ENCODE results near the gene RNF17.

RNF17 gene

DNA sequence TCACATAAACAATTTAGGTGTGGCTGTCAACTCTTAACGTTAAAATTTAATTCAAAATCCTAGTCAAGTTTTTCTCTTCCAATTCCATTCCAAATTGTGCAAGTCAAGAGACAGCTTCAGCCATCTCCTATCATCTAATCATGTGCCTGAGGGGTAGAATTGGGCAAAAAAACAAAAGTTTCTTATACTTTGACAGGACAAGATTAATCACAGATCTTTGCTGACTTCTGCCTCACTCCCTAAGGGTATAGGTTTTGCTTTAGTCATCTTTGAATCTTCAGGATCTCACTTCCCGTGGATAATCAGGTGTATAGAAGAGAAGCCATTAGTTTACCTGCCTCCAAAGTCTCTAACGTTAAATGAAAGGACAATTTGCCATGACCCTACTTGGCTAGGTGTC lies 24.6 kb downstream of the RNF17 start (continued):
- TF ChIP-seq, protein P1, sequence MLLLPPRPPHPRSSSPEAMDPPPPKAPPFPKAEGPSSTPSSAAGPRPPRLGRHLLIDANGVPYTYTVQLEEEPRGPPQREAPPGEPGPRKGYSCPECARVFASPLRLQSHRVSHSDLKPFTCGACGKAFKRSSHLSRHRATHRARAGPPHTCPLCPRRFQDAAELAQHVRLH (tag by site-specific recombination; IDR thresholded peaks at IDR 0.05) = no peak
- TF ChIP-seq ZNF394 (tag by site-specific recombination; IDR thresholded peaks at IDR 0.05; ENCODE audit: borderline replicate concordance) (no peak), ZNF248 (tag by site-specific recombination; IDR thresholded peaks at IDR 0.05) (no peak)

DNA sequence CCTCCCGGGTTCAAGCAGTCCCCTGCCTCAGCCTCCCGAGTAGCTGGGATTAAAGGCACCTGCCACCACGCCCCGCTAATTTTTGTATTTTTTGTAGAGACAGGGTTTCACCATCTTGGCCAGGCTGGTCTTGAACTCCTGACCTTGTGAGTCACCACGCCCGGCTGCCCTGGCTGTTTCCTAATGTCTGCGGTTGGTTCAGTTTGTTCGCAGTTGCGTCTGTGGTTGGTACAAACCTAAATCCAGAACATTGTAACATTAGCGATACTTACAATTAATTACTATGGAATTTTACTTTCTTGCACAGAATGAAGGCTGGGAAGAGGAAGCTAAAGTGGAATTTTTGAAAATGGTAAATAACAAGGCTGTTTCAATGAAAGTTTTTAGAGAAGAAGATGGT lies 38.1 kb downstream of the RNF17 start:
- ChIA-PET CTCF (no interaction called here), POLR2A (no interaction called here)
- TF ChIP-seq ZNF830 (tag by site-specific recombination; IDR thresholded peaks at IDR 0.05; ENCODE audit: low read depth) (no peak), WT1 (tag by site-specific recombination; IDR thresholded peaks at IDR 0.05) (no peak), ZNF48 (tag by site-specific recombination; IDR thresholded peaks at IDR 0.05) (no peak), ZNF133 (tag by site-specific recombination; IDR thresholded peaks at IDR 0.05) (no peak), EGR2 (tag by site-specific recombination; IDR thresholded peaks at IDR 0.05; ENCODE audit: low read depth) (no peak), ZFP69B (tag by site-specific recombination; IDR thresholded peaks at IDR 0.05) (no peak), KLF9 (tag by site-specific recombination; IDR thresholded peaks at IDR 0.05; ENCODE audit: low read depth) (no peak), HOXA7 (CRISPR knock-in tag; IDR thresholded peaks at IDR 0.05; ENCODE audit: borderline replicate concordance) (no peak), ZBTB20 (tag by site-specific recombination; IDR thresholded peaks at IDR 0.05) (no peak), ZNF473 (tag by site-specific recombination; IDR thresholded peaks at IDR 0.05) (no peak), SALL2 (tag by site-specific recombination; IDR thresholded peaks at IDR 0.05; ENCODE audit: borderline replicate concordance) (no peak), TCF7L2 (IDR thresholded peaks at IDR 0.05; ENCODE audit: borderline replicate concordance, low read depth, low read length) (no peak), ZNF175 (tag by site-specific recombination; IDR thresholded peaks at IDR 0.05) (no peak), TRIM28 (IDR thresholded peaks at IDR 0.05; ENCODE audit: borderline replicate concordance, low read length) (no peak)
- TF ChIP-seq, protein P2, sequence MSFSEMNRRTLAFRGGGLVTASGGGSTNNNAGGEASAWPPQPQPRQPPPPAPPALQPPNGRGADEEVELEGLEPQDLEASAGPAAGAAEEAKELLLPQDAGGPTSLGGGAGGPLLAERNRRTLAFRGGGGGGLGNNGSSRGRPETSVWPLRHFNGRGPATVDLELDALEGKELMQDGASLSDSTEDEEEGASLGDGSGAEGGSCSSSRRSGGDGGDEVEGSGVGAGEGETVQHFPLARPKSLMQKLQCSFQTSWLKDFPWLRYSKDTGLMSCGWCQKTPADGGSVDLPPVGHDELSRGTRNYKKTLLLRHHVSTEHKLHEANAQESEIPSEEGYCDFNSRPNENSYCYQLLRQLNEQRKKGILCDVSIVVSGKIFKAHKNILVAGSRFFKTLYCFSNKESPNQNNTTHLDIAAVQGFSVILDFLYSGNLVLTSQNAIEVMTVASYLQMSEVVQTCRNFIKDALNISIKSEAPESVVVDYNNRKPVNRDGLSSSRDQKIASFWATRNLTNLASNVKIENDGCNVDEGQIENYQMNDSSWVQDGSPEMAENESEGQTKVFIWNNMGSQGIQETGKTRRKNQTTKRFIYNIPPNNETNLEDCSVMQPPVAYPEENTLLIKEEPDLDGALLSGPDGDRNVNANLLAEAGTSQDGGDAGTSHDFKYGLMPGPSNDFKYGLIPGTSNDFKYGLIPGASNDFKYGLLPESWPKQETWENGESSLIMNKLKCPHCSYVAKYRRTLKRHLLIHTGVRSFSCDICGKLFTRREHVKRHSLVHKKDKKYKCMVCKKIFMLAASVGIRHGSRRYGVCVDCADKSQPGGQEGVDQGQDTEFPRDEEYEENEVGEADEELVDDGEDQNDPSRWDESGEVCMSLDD (tag by site-specific recombination; IDR thresholded peaks at IDR 0.05) = no peak
- TF ChIP-seq, protein P3, sequence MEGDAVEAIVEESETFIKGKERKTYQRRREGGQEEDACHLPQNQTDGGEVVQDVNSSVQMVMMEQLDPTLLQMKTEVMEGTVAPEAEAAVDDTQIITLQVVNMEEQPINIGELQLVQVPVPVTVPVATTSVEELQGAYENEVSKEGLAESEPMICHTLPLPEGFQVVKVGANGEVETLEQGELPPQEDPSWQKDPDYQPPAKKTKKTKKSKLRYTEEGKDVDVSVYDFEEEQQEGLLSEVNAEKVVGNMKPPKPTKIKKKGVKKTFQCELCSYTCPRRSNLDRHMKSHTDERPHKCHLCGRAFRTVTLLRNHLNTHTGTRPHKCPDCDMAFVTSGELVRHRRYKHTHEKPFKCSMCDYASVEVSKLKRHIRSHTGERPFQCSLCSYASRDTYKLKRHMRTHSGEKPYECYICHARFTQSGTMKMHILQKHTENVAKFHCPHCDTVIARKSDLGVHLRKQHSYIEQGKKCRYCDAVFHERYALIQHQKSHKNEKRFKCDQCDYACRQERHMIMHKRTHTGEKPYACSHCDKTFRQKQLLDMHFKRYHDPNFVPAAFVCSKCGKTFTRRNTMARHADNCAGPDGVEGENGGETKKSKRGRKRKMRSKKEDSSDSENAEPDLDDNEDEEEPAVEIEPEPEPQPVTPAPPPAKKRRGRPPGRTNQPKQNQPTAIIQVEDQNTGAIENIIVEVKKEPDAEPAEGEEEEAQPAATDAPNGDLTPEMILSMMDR (tag by site-specific recombination; IDR thresholded peaks at IDR 0.05) = no peak
- TF ChIP-seq, protein P4, sequence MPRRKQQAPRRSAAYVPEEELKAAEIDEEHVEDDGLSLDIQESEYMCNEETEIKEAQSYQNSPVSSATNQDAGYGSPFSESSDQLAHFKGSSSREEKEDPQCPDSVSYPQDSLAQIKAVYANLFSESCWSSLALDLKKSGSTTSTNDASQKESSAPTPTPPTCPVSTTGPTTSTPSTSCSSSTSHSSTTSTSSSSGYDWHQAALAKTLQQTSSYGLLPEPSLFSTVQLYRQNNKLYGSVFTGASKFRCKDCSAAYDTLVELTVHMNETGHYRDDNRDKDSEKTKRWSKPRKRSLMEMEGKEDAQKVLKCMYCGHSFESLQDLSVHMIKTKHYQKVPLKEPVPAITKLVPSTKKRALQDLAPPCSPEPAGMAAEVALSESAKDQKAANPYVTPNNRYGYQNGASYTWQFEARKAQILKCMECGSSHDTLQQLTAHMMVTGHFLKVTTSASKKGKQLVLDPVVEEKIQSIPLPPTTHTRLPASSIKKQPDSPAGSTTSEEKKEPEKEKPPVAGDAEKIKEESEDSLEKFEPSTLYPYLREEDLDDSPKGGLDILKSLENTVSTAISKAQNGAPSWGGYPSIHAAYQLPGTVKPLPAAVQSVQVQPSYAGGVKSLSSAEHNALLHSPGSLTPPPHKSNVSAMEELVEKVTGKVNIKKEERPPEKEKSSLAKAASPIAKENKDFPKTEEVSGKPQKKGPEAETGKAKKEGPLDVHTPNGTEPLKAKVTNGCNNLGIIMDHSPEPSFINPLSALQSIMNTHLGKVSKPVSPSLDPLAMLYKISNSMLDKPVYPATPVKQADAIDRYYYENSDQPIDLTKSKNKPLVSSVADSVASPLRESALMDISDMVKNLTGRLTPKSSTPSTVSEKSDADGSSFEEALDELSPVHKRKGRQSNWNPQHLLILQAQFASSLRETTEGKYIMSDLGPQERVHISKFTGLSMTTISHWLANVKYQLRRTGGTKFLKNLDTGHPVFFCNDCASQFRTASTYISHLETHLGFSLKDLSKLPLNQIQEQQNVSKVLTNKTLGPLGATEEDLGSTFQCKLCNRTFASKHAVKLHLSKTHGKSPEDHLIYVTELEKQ (tag by site-specific recombination; IDR thresholded peaks at IDR 0.05; ENCODE audit: borderline replicate concordance) = no peak
- Histone ChIP-seq H3K4me3 (ENCODE audit: low read depth, low read length) (no peak overlapping the region), H3K4me1 (ENCODE audit: control insufficient read depth, insufficient read depth, low read length) (no peaks in the 10 kb centered on the region), H3K36me3 (ENCODE audit: control insufficient read depth in 2 of 2, insufficient read depth in 1 of 2, low read length in 2 of 2) (no peaks in the 10 kb centered on the region), H3K9me3 (ENCODE audit: control insufficient read depth, insufficient read depth, low read depth, low read length) (no peaks in the 10 kb centered on the region), H3K27ac (ENCODE audit: extremely low read depth, low read depth, low read length) (no peak overlapping the region)
